Chondrocyte (in vitro differentiated cells): ENCODE measurements around the gene TTC9C. TPM values are rescaled to one million over a fixed set of nuclear protein-coding genes. Genes with fewer than 3 reads are reported as not detected.

Source experiments
- DNase-seq: peaks from one replicate; pipeline ENCODE4 v3.0.0; 2021; ENCODE audit warnings: mixed read lengths, low spot score
- H3K27ac Mint-ChIP-seq: one replicate; pipeline ENCODE4 v1.8.0; 2021; ENCODE audit warnings: mild to moderate bottlenecking, moderate library complexity, mixed read lengths; ENCODE audit not compliant: unreplicated experiment
- H3K27me3 Mint-ChIP-seq: 2 replicates; pipeline ENCODE4 v1.8.0; 2021; ENCODE audit warnings: low read depth, mixed read lengths
- H3K36me3 Mint-ChIP-seq: 2 replicates; pipeline ENCODE4 v1.8.0; 2021; ENCODE audit warnings: low read depth, mixed read lengths
- H3K4me1 Mint-ChIP-seq: 2 replicates; pipeline ENCODE4 v1.8.0; 2021; ENCODE audit warnings: low read depth, mild to moderate bottlenecking, mixed read lengths
- H3K4me3 Mint-ChIP-seq: one replicate; pipeline ENCODE4 v1.8.0; 2021; ENCODE audit warnings: mild to moderate bottlenecking, moderate library complexity, mixed read lengths; ENCODE audit not compliant: unreplicated experiment
- H3K9me3 Mint-ChIP-seq: 2 replicates; pipeline ENCODE4 v1.8.0; 2021; ENCODE audit warnings: low read depth, mixed read lengths
- CTCF ChIP-seq: fragments of 200-600 bp; sonication (generic); IDR thresholded peaks from 2 replicates; pipeline ENCODE4 v1.5.0; 2021; ENCODE audit warnings: antibody characterized with exemption, mild to moderate bottlenecking, moderate library complexity
- total RNA-seq: library from RNA; stranded (reverse); gene quantifications from 3 replicates; pipeline ENCODE4 v1.2.1, GENCODE V29; 2021

TTC9C gene
- total RNA-seq, 1 donor from 2014 or later: 36.7 TPM

DNA sequence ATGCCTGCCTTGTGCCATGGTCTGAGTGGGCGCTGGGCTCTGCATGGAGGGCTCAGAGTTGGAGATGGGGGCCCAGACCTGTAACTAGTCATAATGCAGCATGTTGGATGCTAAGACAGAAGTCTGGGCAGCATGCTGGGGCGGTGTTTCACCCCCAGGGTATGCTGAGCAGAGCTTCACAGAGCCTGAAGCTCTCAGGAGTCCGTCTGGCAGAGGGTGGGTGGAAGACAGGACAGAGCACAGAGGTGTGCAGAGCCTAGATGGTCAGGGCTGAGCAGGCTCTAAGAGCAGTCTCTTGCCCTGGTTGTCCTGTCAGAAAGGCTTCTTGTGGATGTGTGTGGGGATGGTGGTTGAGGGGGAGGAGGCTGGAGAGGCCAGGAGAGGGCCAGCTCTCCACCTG lies 50.2 kb downstream of the TTC9C start:
- H3K27me3 Mint-ChIP-seq: no peaks in the 10 kb centered on the region
- H3K9me3 Mint-ChIP-seq: no peaks in the 10 kb centered on the region
- TF ChIP-seq CTCF: no peak
- H3K4me3 Mint-ChIP-seq: no peak overlapping the region
- DNase-seq: no peak
- H3K36me3 Mint-ChIP-seq: peaks cover 22% of the 10 kb centered on the region
- H3K27ac Mint-ChIP-seq: no peak overlapping the region
- H3K4me1 Mint-ChIP-seq: no peaks in the 10 kb centered on the region

DNA sequence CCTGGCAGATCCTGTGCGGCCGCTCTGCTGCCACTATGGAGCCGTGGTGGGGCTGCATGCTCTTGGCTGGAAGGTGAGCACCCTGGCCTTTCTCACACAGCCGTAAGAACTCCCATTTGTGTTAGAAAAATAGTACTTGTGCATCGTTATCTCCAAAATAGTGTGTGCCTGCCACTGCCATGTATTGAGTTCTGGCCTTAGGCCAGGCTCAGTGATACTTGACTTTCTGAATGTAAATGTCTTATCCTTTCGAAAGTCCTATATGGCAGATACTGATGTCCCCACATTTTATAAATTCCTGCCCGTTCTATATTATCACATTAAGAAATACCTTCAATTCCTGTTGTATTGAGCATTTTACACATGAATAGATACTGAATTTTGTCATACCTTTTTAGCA lies 54.5 kb downstream of the TTC9C start:
- DNase-seq: no peak
- Mint-ChIP-seq H3K36me3 (peaks cover 14% of the 10 kb centered on the region), H3K27ac (no peak overlapping the region), H3K9me3 (no peaks in the 10 kb centered on the region), H3K27me3 (no peaks in the 10 kb centered on the region), H3K4me1 (peaks cover 12% of the 10 kb centered on the region), H3K4me3 (no peak overlapping the region)
- TF ChIP-seq CTCF: no peak

- Mint-ChIP-seq H3K27ac (peak overlapping the region; percentile 83), H3K36me3 (peaks cover 9% of the 10 kb centered on the region), H3K9me3 (no peaks in the 10 kb centered on the region), H3K27me3 (no peaks in the 10 kb centered on the region), H3K4me1 (peaks cover 44% of the 10 kb centered on the region), H3K4me3 (peak overlapping the region; percentile 76)
- TF ChIP-seq CTCF: peak; percentile 85
- DNase-seq: no peak
Observed at GRCh38 chr11:62786318-62787004, 58.2 kb downstream of the TTC9C start.

DNA sequence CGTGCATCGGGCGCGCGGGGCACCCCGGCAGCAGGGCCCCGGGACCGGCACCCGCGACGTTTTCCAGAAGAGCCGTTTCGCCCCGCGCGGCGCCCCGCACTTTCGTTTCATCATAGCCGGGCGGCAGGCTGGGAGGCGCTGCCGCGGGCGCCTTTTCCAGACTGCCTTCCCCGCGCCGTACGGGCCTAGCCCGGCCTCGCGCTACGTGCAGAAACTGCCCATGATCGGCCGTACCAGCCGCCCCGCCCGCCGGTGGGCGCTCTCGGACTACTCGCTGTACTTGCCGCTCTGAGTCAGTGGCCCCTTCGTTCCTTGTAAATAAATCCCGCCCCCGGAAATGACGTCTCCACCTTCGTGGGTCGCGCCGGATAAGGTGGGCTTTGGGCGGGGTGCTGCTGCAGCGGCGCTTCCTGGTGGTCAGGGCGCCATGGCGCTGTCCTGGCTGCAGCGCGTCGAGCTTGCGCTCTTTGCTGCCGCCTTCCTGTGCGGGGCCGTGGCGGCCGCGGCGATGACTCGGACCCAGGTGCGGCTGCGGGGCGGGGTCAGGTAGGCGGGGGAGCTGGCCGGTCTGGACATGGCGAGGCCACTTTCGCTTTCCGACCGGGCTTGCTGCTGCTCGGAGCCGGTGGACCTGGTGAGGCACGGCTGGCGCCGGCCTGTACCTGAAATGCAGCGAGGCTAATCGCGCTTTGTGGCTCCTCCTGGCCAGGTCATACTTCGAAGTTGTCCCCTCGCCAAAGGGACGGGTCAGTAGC lies 58.9 kb downstream of the TTC9C start, which contains the start of gene TMEM179B:
Gene TMEM179B (plus strand): TSS at position 398 of the 755 bp plus-strand sequence. CDS start 30 bp downstream, at position 428.
- Mint-ChIP-seq H3K27me3 (no peaks in the 10 kb centered on the region), H3K9me3 (no peaks in the 10 kb centered on the region), H3K27ac (peak within 1 kb of the TSS; percentile 96), H3K4me3 (peak within 1 kb of the TSS; percentile 81), H3K36me3 (peaks cover 10% of the 10 kb centered on the region), H3K4me1 (peaks cover 47% of the 10 kb centered on the region)
- peak; percentile 66 for TF ChIP-seq CTCF
- DNase-seq: peak; percentile 98

Other genes with a start within 250 kb of the TTC9C start
- gene AHNAK, start 181.7 kb upstream of the TTC9C start, total RNA-seq: 476 to 526 TPM (median 514 TPM) in 3 replicates
- 1,000 to 1,202 TPM (median 1,017 TPM) in 3 replicates for gene EEF1G, start 154.6 kb upstream of the TTC9C start, total RNA-seq
- gene TUT1, start 137.0 kb upstream of the TTC9C start, total RNA-seq: 9.6 to 15.2 TPM (median 11.8 TPM) in 3 replicates
- 81.7 to 89.3 TPM (median 83.0 TPM) in 3 replicates for gene MTA2, start 126.6 kb upstream of the TTC9C start, total RNA-seq
- 55.2 to 76.6 TPM (median 58.9 TPM) in 3 replicates for gene EML3, start 115.7 kb upstream of the TTC9C start, total RNA-seq
- gene ROM1, start 115.2 kb upstream of the TTC9C start, total RNA-seq: 2.4 to 5.8 TPM (median 3.5 TPM) in 3 replicates
- gene B3GAT3, start 106.5 kb upstream of the TTC9C start, total RNA-seq: 35.3 to 40.1 TPM (median 37.7 TPM) in 3 replicates
- gene GANAB, start 81.9 kb upstream of the TTC9C start, total RNA-seq: 348 to 394 TPM (median 359 TPM) in 3 replicates
- gene INTS5, start 75.2 kb upstream of the TTC9C start, total RNA-seq: 17.0 to 18.1 TPM (median 17.2 TPM) in 3 replicates
- gene C11orf98, start 63.3 kb upstream of the TTC9C start, total RNA-seq: 39.0 to 61.1 TPM (median 47.5 TPM) in 3 replicates
- 7.8 to 8.4 TPM (median 8.4 TPM) in 3 replicates for gene CSKMT, start 63.2 kb upstream of the TTC9C start, total RNA-seq
- 4.8 to 5.7 TPM (median 5.5 TPM) in 3 replicates for gene UQCC3, start 56.8 kb upstream of the TTC9C start, total RNA-seq
- 2.8 to 8.3 TPM (median 4.2 TPM) in 3 replicates for gene LBHD1, start 56.2 kb upstream of the TTC9C start, total RNA-seq
- 72.0 to 82.2 TPM (median 81.6 TPM) in 3 replicates for gene UBXN1, start 49.4 kb upstream of the TTC9C start, total RNA-seq
- 0.20 to 0.51 TPM (median 0.21 TPM) in 3 replicates for gene LRRN4CL, start 39.0 kb upstream of the TTC9C start, total RNA-seq
- 36.6 to 76.0 TPM (median 43.2 TPM) in 3 replicates for gene BSCL2, start 21.1 kb upstream of the TTC9C start, total RNA-seq
- gene GNG3, start 20.8 kb upstream of the TTC9C start, total RNA-seq: not detected in 3 replicates
- gene HNRNPUL2, start 1.0 kb upstream of the TTC9C start, total RNA-seq: 43.6 to 53.8 TPM (median 45.6 TPM) in 3 replicates
- 10.2 to 13.0 TPM (median 11.3 TPM) in 3 replicates for gene ZBTB3, start 25.7 kb downstream of the TTC9C start, total RNA-seq
- gene POLR2G, start 33.1 kb downstream of the TTC9C start, total RNA-seq: 75.9 to 77.8 TPM (median 77.0 TPM) in 3 replicates
- gene TAF6L, start 42.9 kb downstream of the TTC9C start, total RNA-seq: 18.8 to 31.0 TPM (median 21.4 TPM) in 3 replicates
- 29.4 to 44.9 TPM (median 35.1 TPM) in 3 replicates for gene TMEM179B, start 58.9 kb downstream of the TTC9C start, total RNA-seq
- 11.4 to 16.2 TPM (median 14.7 TPM) in 3 replicates for gene TMEM223, start 63.5 kb downstream of the TTC9C start, total RNA-seq
- 51.3 to 69.5 TPM (median 52.4 TPM) in 3 replicates for gene NXF1, start 77.0 kb downstream of the TTC9C start, total RNA-seq
- gene STX5, start 103.6 kb downstream of the TTC9C start, total RNA-seq: 44.0 to 52.2 TPM (median 45.5 TPM) in 3 replicates
- 0.65 TPM in 1 of 3 replicates, not detected in the others for gene TEX54, start 104.4 kb downstream of the TTC9C start, total RNA-seq
- 26.4 to 27.9 TPM (median 27.3 TPM) in 3 replicates for gene WDR74, start 111.1 kb downstream of the TTC9C start, total RNA-seq
- 125 to 380 TPM (median 374 TPM) in 3 replicates for gene SLC3A2, start 152.4 kb downstream of the TTC9C start, total RNA-seq
- gene CHRM1, start 192.9 kb downstream of the TTC9C start, total RNA-seq: not detected in 3 replicates